GM19455 (cell line): ENCODE measurements around the gene MAST4.
"Not testable (repeated sequence)": the region's sequence is repeated elsewhere in the genome, so short reads cannot be mapped to it uniquely, and the experiment has no call there.

Experiments used
- ATAC-seq: cut with Tn5 transposase; IDR thresholded peaks from one replicate; pipeline ENCODE4 v1.9.1; 2021; ENCODE audit not compliant: unreplicated experiment

MAST4 gene

DNA sequence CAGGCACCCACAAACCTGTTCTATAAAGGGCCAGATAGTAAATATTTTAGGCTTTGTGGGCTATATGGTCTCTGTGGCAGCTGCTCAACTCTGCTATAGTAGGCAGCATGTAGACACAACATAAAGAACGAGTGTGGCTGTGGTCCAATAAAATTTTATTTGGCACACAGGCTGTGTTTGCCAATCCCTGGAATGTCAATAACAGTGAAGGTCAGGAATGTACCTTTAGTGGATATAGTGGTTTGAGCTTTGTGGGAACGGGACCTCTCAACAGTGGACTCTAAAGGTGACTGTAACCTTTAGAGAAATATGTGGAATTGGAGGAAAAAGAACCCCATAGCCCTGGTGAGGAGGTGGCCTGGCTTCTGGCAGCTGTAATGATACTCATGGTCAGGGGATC, 145.2 kb downstream of the MAST4 start:
- no peak for ATAC-seq

DNA sequence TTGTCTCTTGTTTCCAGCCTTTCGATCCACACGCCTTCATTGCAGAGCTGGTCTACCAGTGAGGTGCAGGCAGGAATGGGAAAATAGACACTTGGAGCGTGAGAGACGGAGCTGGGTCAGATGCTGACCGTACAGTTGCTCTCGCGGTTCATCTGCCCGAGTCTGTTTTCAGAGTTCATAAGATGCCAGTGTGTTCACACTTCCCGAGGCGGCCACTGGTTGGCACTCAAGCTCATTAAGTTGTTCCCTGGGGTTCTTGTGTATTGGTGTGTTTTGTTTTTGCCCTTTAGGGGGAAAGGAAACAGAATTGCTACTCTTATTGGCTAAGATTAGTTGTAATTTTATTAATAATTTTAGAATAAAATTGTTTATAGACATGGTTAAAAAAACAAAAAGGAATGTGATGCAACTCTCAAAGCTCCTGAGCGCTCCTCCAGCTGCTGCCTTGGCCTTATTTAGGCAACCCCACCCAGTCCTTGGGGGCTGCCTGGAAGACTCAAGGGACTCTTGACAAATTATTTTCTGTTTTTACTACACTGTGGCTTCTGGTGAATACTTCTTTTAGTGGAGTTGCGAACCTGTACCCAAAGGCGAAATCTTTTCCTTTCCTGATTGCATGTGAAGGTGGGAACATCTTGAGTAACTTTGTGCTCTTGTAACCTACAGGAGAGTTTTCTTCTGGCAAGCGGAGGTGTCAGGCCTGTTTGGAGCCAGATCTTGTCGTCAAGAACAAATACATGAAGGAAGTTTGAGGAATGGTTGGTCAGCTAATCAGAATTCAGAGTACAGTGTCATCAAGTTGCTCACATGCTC, 146.1 kb downstream of the MAST4 start:
- no peak for ATAC-seq

DNA sequence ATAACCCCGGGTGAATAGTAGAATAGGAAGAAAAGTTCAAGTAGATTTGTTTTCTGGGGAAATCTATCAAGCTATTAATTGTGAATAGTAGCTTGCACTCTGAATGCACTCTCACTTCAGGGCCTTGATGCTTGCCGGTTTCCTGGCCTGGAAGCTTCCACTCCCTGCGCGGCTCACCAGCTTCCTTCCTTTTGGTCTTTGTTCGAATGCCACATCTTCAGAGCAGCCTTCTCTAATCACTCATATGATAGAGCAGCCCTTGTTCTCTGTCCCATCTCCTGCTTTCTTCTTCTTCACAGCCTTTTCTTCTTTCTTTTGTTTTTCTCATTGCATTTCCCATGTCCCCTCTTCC, 146.7 kb downstream of the MAST4 start:
- ATAC-seq, result no peak

DNA sequence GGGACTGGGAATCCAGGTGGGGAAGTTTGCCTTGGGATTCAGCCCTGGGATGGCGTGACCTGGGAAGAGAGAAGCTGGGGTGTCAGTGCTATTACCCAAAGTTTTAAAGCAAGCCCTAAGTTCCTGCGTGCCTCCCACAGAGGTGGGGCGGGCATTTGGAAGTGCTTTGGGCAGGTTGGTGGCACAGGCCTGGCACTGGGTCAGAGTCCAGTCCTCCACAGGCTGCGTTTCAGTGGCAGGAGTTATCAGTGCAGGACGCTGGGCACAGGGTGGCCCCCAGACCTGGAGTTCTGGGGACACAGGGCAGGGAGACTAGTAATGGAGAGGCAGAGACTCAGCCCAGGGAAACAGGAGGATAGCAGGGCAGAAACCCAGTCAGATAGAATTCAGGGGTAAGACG, 147.2 kb downstream of the MAST4 start:
- ATAC-seq, result no peak

DNA sequence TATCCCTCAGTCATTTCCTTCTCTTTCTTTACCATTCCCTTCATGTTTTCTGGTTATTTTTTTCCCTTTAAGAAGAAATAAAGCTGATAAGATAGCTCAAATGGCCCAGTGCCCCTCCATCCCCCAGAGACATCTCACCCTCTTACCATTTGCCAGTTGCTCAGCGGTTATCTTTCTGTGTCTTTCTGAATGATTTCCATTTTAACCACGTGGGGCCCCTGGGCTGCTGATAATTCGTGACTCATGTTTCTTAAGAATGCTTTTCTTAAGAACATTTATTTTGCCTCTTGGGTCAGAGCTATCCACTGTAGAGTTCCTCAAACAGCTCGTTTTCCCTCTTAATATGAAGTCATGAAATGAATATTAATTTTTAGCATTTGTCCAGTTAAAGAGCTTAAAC, 147.8 kb downstream of the MAST4 start:
- no peak for ATAC-seq

DNA sequence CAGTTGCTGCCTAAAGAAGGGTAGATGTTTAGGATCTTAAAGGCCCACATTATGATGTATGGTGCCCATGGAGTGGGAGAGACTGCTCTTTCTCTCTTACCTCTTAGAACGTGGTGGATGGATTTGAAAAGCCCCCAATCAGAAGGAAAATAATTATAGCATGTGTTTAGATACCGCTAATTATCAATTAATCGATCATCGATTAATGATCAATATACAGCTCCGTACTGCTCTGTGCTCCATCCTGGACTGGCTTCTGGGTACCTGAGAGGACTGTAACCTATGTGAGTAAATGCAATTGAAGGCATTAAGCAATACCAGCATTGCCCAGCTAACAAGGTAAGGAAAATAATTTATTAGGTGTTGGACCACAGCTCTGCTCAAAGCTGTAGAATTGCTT, 149.1 kb downstream of the MAST4 start:
- no peak for ATAC-seq

DNA sequence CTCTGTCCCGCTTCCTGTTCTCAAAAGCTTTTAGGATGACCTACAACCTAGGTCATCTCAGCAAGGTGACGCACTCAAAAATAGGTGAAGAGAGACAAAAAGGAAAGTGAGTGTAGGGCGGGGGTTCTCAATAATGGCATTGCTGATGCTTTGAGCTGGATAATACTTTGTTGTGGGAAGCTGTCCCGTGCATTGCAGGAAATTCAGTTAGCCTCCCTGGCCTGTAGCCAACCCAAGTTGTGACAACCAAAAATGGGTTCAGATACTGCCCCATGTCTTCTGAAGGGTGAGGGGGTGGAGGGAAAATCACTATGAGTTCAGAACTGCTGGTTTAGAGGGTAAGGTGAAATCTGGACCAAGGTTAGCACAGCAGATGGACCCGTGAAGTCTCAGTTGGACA, 151.4 kb downstream of the MAST4 start:
- no peak for ATAC-seq

DNA sequence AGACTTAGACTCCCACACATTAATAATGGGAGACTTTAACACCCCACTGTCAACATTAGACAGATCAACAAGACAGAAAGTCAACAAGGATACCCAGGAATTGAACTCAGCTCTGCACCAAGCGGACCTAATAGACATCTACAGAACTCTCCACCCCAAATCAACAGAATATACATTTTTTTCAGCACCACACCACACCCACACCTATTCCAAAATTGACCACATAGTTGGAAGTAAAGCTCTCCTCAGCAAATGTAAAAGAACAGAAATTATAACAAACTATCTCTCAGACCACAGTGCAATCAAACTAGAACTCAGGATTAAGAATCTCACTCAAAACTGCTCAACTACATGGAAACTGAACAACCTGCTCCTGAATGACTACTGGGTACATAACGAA, 156.5 kb downstream of the MAST4 start:
- not testable (repeated sequence) for ATAC-seq

DNA sequence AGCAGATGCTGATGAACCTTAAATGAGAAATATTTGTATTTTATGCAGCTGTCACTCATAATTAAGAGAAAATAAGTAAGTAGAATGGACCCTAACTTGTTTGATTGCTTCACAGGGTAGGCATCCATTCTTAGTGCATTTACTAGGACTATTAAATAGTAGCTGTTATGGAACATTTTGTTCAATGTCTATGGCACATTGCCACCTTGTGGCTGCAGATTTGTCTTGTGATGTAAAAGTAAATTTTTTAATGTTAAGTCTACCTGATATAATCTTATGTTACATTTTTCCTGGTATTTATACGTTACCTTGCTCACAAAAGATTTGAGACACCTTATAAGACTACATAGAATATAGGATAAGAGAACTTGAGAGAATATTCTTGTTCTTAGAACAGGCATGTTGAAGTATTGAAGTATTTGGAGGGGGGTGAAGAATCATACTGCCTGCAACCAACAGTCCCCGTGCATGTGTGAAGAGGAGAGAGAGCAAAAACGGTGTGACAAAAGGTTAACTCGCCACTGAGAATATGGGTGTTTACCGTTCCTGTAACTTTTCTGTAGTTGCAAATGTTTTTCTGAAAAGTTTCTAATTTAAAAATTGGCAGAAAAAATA, 161.1 kb downstream of the MAST4 start:
- no peak for ATAC-seq

DNA sequence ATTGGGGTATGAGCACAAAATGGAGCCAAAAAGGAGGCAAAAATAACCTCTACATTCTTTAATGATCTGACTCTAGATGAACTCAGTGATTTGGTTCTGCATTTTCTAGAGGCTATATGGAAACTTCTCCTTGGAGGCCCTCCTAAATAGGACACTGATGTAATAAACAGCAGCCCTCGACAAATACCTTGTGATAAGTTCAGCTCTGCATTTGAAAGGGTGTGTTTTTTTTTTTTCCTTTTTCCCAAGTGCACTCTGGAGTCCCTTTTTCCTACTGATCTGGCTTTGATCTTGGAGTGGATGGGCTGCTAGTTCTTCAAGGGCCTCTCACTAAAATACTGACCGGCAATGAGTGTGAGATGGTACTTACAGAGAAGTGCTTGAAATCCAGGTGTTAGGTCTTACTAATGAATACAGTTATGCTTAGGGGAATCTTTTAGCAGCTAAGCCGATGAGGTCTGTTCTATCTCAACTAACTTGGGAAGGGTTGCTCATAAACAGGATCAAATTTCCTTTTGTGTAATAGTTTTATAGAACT, 161.7 kb downstream of the MAST4 start:
- no peak for ATAC-seq

DNA sequence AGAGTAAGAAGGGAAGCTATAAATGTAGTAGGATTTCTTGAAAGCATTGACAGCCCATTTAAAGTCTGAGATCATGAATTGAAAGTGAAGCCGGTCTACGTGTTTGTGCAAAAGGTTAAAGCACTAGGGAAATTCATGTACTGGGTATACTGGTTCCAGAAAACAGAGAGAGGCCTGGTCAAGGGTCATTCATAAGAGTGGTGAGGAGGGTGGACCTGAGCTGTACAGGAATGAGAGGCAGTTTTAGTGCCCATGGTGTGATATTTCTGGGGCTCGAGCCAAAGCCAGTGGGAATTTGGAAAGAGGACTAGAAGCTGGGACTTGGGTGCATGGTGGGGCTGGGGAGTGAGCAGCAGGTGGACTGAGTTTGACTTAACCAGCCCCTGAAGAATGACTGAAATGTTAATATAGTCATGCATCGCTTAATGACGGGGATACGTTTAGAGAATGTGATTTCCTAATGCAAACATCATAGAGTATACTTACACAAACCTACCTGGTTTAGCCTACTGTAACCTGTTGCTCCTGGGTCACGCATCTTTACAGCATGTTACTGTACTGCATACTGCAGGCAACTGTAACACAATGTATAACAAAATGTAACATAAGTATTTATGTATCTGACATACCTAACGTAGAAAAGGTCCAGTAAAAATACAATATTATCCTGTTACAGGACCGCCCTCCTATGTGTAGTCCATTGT, 173.0 kb downstream of the MAST4 start:
- ATAC-seq, result no peak

DNA sequence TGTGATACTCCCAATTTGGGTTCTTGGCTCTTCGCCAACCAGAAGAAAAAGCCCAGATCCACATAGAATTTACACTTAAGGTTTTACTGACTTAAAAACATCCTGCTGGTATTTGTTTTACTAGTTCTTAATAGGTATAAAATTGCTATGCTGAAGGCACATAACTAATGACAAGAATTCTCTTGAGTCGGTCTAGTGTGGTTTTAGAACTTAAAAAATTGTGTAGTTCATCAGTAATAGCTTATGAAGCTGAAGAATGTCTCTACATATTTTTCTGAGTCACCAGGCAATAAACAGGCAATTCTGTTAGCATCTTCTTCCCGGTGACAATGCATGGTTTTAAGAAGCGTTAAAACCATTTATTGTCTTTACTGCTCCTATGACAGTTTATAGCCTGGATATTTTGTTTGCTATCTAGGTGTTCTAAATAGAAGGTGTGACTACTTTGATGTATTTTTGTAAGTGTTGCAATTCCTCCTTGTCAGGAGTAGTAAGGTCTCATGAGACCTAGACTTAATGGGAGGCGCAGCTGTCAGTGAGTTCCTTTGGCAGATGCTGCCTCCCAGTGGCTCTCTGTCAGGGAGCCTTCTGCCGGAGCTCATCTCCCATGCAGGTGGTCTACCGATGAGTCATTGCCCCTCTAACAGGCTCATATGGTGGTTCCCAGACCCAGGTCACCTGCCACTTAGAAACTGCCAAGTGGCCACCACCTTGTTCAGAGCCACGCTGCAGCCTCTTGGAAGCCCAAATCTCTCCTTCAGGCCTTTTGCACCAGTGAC, 173.8 kb downstream of the MAST4 start:
- no peak for ATAC-seq

DNA sequence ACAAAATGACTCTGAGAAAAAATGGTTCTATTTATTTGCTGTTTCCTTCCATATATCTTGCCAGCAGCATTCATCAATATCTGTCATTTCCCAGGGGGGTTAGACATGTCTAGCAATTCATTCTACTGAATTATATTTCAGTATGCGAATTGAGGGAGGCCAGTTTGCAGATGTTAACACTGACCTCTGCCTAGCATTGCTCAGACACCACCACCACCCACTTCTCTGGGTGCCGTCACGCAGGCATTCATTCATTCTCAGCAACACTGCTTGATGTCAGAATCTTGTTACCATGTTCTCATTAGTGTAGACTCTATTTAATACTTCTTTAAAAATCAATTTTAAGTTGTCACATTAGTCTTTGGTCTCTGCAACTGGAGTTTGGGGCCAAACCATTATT, 181.7 kb downstream of the MAST4 start:
- no peak for ATAC-seq

DNA sequence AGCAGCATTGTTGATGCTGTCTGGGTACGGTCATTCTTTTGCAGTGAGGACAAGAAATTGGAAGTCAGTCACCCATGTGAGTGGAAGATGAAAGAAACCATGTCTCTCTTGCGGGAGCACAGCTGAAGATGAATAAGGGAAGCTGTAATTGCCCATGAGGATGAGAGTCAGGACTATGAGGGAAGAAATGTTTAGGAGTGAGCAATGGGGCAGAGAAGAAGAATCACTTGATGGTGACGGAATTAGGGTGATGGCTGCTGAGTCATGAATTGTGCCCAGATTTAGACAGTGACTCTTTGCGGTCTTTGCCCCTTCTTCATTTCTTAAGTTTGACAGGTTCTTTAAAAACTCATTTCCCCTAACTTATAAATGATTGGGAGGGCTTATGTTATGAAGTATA, 183.3 kb downstream of the MAST4 start:
- ATAC-seq, result no peak

DNA sequence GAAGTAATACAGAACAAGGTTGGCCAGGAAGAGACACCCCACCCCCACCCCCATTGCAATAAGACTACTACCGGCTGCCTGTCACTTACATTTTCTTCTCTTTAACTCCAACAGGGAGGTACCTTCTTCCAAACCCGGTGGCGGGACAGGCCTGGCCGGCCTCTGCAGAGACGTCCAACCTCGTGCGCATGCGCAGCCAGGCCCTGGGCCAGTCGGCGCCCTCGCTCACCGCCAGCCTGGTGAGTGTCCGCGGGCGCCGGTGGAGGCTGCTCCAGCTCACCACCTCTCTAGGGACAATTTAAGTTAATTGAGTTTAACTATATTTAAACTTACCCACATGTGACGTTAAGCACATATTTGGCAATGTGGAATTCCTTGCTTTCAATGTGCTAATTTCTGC, 192.4 kb downstream of the MAST4 start:
- no peak for ATAC-seq

DNA sequence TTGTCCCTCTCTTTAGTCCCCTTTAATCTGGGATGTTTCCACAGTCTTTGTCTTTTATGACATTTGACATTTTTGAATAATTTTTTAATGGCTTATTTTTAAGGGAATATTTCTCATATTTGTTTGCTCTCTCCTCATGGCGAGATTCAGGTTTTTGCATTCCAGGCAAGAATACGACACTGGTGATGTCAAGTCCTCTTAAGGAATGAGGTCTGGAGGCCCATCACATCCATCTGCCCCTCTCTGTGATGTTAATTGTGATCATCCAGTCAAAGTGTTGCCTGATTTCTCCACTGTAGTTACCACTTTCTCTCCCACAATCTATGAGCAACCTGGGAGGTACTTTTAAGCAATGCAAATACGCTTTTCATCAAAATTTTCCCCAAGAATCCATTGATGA, 193.2 kb downstream of the MAST4 start:
- no peak for ATAC-seq

DNA sequence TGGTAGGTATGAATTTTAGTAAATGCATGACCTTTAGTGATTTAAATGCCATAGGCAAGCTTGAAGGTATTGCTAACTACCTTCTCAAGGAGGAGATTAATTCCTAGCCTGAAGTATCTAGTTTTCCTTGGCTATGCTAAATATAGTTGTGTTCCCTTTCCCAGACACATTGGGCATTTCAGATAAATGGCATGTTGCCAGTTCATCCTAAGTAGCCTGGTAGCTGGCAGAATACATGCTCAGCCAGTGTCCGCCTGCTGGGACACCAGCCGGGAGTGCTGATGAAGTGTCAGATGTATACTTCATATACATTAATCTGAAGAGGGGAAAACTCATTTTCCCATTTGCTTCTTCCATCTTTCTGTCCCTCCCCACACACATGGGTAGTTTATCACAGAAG, 196.9 kb downstream of the MAST4 start:
- ATAC-seq, result no peak

DNA sequence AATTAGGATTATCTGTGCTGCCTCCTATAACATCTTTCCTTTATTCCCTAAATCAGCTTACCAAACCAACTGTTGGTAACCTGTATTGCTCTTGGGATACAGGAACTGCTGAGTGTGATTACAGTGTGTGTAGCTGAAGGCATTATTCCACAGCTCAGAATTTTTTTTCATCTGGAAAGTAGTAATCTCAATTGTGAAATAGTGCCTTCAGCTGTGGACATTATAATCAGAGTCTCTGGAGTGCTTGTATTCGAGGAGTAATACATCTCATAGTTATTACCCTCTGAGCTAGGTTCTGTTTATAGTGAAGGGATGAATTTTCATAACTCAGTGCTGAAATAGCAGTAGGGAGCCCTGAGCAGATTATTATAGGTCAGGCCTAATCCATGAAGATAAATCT, 199.5 kb downstream of the MAST4 start:
- no peak for ATAC-seq

DNA sequence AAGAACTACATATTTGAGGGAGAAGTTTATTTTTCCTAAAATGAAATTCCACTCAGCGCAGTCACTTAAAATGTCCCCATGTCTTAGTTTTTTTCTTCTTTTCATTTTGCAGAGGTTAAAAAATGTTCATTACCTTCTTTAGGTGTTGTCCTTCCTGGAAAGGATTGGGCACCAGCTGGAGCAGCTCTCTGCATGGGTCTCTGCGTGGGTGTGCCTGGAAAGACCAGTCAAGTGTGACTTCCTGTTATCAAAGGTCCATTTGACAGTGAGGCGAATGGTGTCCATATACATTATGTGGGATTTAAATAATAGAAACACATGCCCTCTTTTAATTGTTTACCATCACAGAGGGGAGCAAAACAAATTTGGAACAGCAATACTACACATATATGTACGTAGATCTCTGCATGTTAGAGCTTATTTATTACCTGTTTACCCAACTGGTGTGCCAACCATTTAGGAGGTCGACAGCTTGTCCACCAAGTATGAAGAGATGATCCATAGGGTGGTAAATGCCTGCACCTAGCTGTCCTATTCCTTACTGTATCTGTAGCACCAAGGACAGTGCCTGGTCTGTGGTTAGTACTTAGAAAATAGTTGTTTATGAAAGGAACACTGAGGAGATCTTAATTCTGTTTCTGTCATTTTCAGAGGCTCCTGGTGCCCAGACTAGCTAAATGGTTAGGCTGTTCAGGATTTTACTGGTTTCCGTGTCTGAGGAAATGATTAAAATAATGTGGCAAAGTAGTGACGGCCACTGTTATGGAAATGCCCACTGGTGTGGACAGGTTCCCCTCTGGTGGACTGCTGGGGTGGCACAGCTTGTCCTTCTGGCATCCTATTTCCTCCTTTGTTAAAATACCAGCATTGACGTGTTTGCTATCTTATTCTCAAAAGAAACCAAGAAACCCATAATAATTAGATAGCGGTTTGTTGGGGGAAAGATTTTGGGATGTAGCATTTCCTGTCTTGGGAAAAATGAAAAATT, 200.4 kb downstream of the MAST4 start:
- no peak for ATAC-seq

DNA sequence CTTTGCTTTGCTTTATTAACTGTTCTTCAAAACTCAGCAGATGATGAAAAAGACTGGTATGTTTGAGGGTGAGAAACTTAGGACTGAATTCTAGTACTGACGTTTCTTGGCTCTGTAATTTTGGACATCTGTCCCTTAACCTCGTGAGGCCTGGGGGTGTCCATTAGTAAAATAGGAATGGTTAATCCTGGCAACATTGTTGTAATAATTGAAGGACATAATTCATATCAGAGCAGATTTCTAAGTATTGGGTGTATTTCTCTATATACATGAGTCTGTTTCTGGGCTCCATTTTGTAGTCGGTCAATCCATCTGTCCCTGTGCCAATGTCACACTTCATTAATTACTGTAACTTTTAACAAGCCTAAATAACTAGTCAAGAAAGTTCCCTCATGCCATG, 206.7 kb downstream of the MAST4 start:
- no peak for ATAC-seq
